Activated T-cell treated with anti-CD3 and anti-CD28 coated beads, Interleukin-2, amount 50 U/mL, for 48 hours (primary cell): ENCODE results near the gene OSBPL1A.

Source experiments
- DNase-seq, 2 experiments: peaks; one replicate each; pipeline ENCODE4 v3.0.0-alpha.2; 2020

Gene OSBPL1A

GRCh38 chr18:24397694-24398368, at the start of gene OSBPL1A:
Gene OSBPL1A, minus strand, starts transcription at chr18:24397824. Its CDS starts 20,291 bp downstream, at chr18:24377533.
- DNase-seq: peak; percentile 82 to 84

- DNase-seq: no peak
Observed at GRCh38 chr18:24446953-24447538, 49.4 kb upstream of the OSBPL1A start.

- no peak for DNase-seq
Observed at GRCh38 chr18:24446453-24446852, 48.8 kb upstream of the OSBPL1A start.

GRCh38 chr18:24443870-24444269, 46.2 kb upstream of the OSBPL1A start:
- DNase-seq: no peak

GRCh38 chr18:24436939-24437338, 39.3 kb upstream of the OSBPL1A start:
- DNase-seq: no peak

- no peak for DNase-seq
Observed at GRCh38 chr18:24432618-24433017, 35.0 kb upstream of the OSBPL1A start.

GRCh38 chr18:24429188-24429587, 31.6 kb upstream of the OSBPL1A start:
- no peak for DNase-seq

- DNase-seq: no peak
Observed at GRCh38 chr18:24428709-24429108, 31.1 kb upstream of the OSBPL1A start.

- no peak for DNase-seq
Observed at GRCh38 chr18:24427484-24427883, 29.9 kb upstream of the OSBPL1A start.

- peak; percentile 82 to 86 for DNase-seq
Observed at GRCh38 chr18:24426398-24427294, 29.0 kb upstream of the OSBPL1A start, which contains the start of gene IMPACT. Gene IMPACT, plus strand, starts transcription at chr18:24426670. Its CDS starts 87 bp downstream, at chr18:24426757.

- DNase-seq: no peak
Observed at GRCh38 chr18:24426073-24426397, 28.4 kb upstream of the OSBPL1A start.

- DNase-seq: no peak
Observed at GRCh38 chr18:24421831-24422230, 24.2 kb upstream of the OSBPL1A start.

- no peak for DNase-seq
Observed at GRCh38 chr18:24420551-24420950, 22.9 kb upstream of the OSBPL1A start.

GRCh38 chr18:24417480-24417879, 19.9 kb upstream of the OSBPL1A start:
- no peak for DNase-seq

GRCh38 chr18:24414349-24415003, 16.9 kb upstream of the OSBPL1A start:
- peak; percentile 43 to 47 for DNase-seq

- DNase-seq: no peak
Observed at GRCh38 chr18:24413148-24413547, 15.5 kb upstream of the OSBPL1A start.

- no peak for DNase-seq
Observed at GRCh38 chr18:24408496-24408895, 10.9 kb upstream of the OSBPL1A start.

GRCh38 chr18:24404591-24404990, 7.0 kb upstream of the OSBPL1A start:
- DNase-seq: no peak

- no peak for DNase-seq
Observed at GRCh38 chr18:24403076-24403475, 5.5 kb upstream of the OSBPL1A start.

GRCh38 chr18:24402209-24402785, 4.7 kb upstream of the OSBPL1A start:
- peak in 1 of 2 experiments; percentile 32 for DNase-seq

- no peak for DNase-seq
Observed at GRCh38 chr18:24400587-24400986, 3.0 kb upstream of the OSBPL1A start.

GRCh38 chr18:24398540-24398939, 916 bp upstream of the OSBPL1A start:
- DNase-seq: no peak
